ENCODE data around the gene CLDN6. TPM values are rescaled to one million over a fixed set of nuclear protein-coding genes. Genes with fewer than 3 reads are reported as not detected.

Gene CLDN6
- total RNA-seq, 1 donor from 2014 or later = 33.0 TPM

GRCh38 chr16:3035972-3036725, 18.2 kb upstream of the CLDN6 start:
- Mint-ChIP-seq H3K27me3 (ENCODE audit: unreplicated experiment) (peaks cover 20% of the 10 kb centered on the region), H3K36me3 (ENCODE audit: low read depth, unreplicated experiment) (peaks cover 4% of the 10 kb centered on the region), H3K9me3 (ENCODE audit: unreplicated experiment) (no peaks in the 10 kb centered on the region), H3K4me1 (ENCODE audit: unreplicated experiment) (peaks cover 6% of the 10 kb centered on the region), H3K4me3 (ENCODE audit: unreplicated experiment) (no peak overlapping the region), H3K27ac (ENCODE audit: unreplicated experiment) (no peak overlapping the region)
- no peak for DNase-seq (ENCODE audit: low spot score)
- no peak for TF ChIP-seq CTCF (IDR thresholded peaks at IDR 0.05; ENCODE audit: unreplicated experiment)

- H3K9me3 Mint-ChIP-seq (ENCODE audit: unreplicated experiment) = no peaks in the 10 kb centered on the region
- peaks cover 23% of the 10 kb centered on the region for H3K27me3 Mint-ChIP-seq (ENCODE audit: unreplicated experiment)
- no peak overlapping the region for H3K4me3 Mint-ChIP-seq (ENCODE audit: unreplicated experiment)
- H3K27ac Mint-ChIP-seq (ENCODE audit: unreplicated experiment) = no peak overlapping the region
- H3K36me3 Mint-ChIP-seq (ENCODE audit: low read depth, unreplicated experiment) = peaks cover 4% of the 10 kb centered on the region
- H3K4me1 Mint-ChIP-seq (ENCODE audit: unreplicated experiment) = peaks cover 6% of the 10 kb centered on the region
- no peak for TF ChIP-seq CTCF (IDR thresholded peaks at IDR 0.05; ENCODE audit: unreplicated experiment)
- DNase-seq (ENCODE audit: low spot score) = no peak
Measured at GRCh38 chr16:3035289-3035971, 17.4 kb upstream of the CLDN6 start.

- Mint-ChIP-seq H3K4me3 (ENCODE audit: unreplicated experiment) (no peak overlapping the region), H3K27me3 (ENCODE audit: unreplicated experiment) (peaks cover 25% of the 10 kb centered on the region), H3K27ac (ENCODE audit: unreplicated experiment) (no peak overlapping the region), H3K9me3 (ENCODE audit: unreplicated experiment) (no peaks in the 10 kb centered on the region), H3K4me1 (ENCODE audit: unreplicated experiment) (peaks cover 6% of the 10 kb centered on the region), H3K36me3 (ENCODE audit: low read depth, unreplicated experiment) (peaks cover 4% of the 10 kb centered on the region)
- no peak for DNase-seq (ENCODE audit: low spot score)
- TF ChIP-seq CTCF (IDR thresholded peaks at IDR 0.05; ENCODE audit: unreplicated experiment) = no peak
Measured at GRCh38 chr16:3032624-3033023, 14.6 kb upstream of the CLDN6 start.

- Mint-ChIP-seq H3K9me3 (ENCODE audit: unreplicated experiment) (no peaks in the 10 kb centered on the region), H3K27me3 (ENCODE audit: unreplicated experiment) (peaks cover 17% of the 10 kb centered on the region)
- DNase-seq (ENCODE audit: low spot score) = no peak
Measured at GRCh38 chr16:3030222-3031212, 12.5 kb upstream of the CLDN6 start.

More at GRCh38 chr16:3030222-3031212, 12.5 kb upstream of the CLDN6 start:
- TF ChIP-seq CTCF (IDR thresholded peaks at IDR 0.05; ENCODE audit: unreplicated experiment) = no peak
- Mint-ChIP-seq H3K4me1 (ENCODE audit: unreplicated experiment) (peaks cover 3% of the 10 kb centered on the region), H3K36me3 (ENCODE audit: low read depth, unreplicated experiment) (peaks cover 6% of the 10 kb centered on the region), H3K27ac (ENCODE audit: unreplicated experiment) (no peak overlapping the region), H3K4me3 (ENCODE audit: unreplicated experiment) (no peak overlapping the region)
